Measurements from ENCODE around the gene TFAP2B.

The TFAP2B gene

GRCh38 chr6:50848989-50849795, 30.5 kb downstream of the TFAP2B start:
- DNase-seq (ENCODE audit: low spot score) = peak; percentile 41

GRCh38 chr6:50849796-50850180, 31.1 kb downstream of the TFAP2B start:
- DNase-seq (ENCODE audit: low spot score) = no peak

- peak; percentile 58 for DNase-seq (ENCODE audit: low spot score)
Measured at GRCh38 chr6:50850223-50851048, 31.8 kb downstream of the TFAP2B start.

GRCh38 chr6:50851049-50851845, 32.6 kb downstream of the TFAP2B start:
- no peak for DNase-seq (ENCODE audit: low spot score)

GRCh38 chr6:50853939-50854338, 35.3 kb downstream of the TFAP2B start:
- no peak for DNase-seq (ENCODE audit: low spot score)

- DNase-seq (ENCODE audit: low spot score) = no peak
Measured at GRCh38 chr6:50861692-50862091, 43.0 kb downstream of the TFAP2B start.

GRCh38 chr6:50862176-50862575, 43.5 kb downstream of the TFAP2B start:
- no peak for DNase-seq (ENCODE audit: low spot score)

GRCh38 chr6:50864601-50865000, 45.9 kb downstream of the TFAP2B start:
- no peak for DNase-seq (ENCODE audit: low spot score)

- no peak for DNase-seq (ENCODE audit: low spot score)
Measured at GRCh38 chr6:50868466-50868865, 49.8 kb downstream of the TFAP2B start.

GRCh38 chr6:50873167-50873566, 54.5 kb downstream of the TFAP2B start:
- no peak for DNase-seq (ENCODE audit: low spot score)

- DNase-seq (ENCODE audit: low spot score) = no peak
Measured at GRCh38 chr6:50884364-50884763, 65.7 kb downstream of the TFAP2B start.

GRCh38 chr6:50887112-50887511, 68.4 kb downstream of the TFAP2B start:
- no peak for DNase-seq (ENCODE audit: low spot score)

GRCh38 chr6:50889497-50889896, 70.8 kb downstream of the TFAP2B start:
- no peak for DNase-seq (ENCODE audit: low spot score)

- DNase-seq (ENCODE audit: low spot score) = no peak
Measured at GRCh38 chr6:50889935-50890334, 71.3 kb downstream of the TFAP2B start.

- DNase-seq (ENCODE audit: low spot score) = no peak
Measured at GRCh38 chr6:50890579-50890978, 71.9 kb downstream of the TFAP2B start.

- no peak for DNase-seq (ENCODE audit: low spot score)
Measured at GRCh38 chr6:50891290-50891689, 72.6 kb downstream of the TFAP2B start.

Measured in iPS-NIHi11 (cell line).